Measurements from ENCODE around the gene TBC1D5.

Gene TBC1D5

DNA sequence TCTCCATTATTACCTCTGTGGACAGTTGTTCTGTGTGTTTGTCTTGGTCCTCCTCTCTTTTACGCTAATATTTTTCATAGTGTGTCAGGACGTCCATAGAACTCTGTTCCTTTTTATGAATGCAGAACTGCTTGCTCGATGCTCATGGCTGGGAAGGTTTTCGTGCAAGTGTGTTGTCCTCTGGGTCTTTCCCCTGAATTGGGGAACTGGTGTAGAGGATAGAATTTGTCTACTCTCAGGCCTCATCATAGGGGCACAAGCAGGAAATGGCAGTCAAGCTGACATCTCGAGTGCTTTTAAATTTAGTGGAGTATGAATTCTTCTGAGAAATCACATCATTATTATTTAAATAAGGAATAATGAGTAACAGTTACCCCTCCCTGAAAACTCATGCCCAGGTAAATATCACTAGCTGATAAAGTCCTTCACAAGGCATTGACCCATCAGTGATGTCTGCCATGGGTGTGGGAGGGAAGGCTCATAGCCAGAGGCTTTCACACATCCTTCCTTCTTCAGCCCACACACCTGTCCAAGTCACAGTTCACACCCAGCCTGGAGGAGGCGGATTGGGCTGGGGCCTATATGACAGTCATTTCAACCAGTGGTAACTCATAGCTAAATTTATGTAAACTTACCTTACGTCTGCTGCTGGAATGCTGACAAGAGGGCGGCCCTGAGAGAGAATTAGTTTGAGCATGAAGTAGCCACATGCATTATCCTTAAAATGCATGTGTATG lies 631.6 kb downstream of the TBC1D5 start:
- no peak for DNase-seq (ENCODE audit: low read depth in 2 of 2)
